Urothelium cell line (cell line): ENCODE results near the gene REEP6.
"Not testable (repeated sequence)": the region's sequence is repeated elsewhere in the genome, so short reads cannot be mapped to it uniquely, and the experiment has no call there.

Source experiments
- DNase-seq: peaks from one replicate; pipeline ENCODE4 v3.0.0; 2011; ENCODE audit warnings: low spot score, mixed read lengths
- FAIRE-seq: peaks from 2 replicates; lab custom pipeline; 2011; peaks lifted over from hg19 to GRCh38; lab: Jason Lieb, UNC

REEP6 gene

DNA sequence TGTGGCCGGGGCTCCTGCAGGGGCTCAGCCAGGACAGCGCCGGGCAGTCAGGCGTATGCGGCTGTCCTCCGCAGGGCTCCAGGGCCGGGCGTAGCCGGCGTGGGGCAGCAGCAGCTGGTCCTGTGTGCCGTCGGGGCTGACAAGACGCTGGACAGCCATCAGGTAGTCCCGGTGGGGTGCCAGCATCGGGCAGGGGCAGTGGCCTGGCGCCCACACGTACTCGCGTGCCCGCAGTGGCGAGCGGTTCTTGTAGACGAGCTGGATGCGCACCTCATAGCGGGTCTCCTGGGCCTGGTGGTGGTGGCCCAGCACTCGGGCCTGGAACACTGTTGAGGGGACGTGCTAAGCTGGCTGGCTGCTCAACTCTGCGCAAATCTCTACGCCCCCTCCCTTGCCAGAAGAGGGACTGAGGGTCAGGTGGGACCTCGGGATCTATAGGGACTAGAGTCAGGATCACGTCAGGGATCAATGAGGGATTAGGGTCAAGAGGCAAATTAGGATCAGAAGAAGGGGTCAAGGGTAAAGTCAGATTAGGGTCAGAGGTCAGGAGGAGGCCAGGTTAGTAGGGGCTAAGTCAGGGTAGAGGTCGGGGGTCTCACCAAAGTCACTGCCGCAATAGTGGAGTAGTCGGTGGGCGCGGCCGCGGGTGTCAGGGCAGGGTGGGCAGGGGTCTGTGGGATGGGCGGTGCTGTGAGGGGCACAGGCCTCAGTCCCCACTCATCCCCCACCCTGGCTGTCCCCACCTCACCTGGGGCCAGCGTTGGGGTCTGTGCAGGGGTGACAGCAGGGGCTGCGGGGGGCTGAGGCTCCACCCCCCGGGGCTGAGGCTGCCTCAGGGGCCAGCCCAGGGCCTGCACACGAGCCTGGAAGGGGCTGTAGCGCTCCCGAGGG, 15.3 kb downstream of the REEP6 start:
- FAIRE-seq: no peak

DNA sequence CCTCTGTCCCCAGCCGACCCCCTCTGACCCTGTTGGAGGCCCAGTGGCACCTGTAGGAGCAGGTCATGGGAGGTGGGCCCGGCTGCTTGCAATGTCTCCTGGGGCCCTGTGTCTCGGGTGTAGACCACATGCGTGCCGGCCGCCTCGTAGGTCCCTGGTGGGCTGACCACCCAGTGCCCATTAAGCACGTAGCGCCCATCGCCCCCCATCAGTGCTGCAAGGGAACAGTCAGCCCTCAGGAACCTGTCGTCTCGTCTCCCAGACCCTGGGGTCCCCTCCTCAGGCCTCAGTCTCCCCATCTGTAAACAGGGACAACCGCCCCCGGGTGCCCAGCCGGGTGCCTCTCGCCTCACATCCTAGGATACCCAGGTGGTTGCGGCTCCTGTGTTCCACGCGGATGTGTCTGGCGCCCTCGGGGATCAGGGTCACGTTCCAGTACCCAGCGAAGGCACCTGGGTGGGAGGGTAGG, 16.2 kb downstream of the REEP6 start:
- DNase-seq (no peak), FAIRE-seq (no peak)

More for the DNA sequence above, 15.3 kb downstream of the REEP6 start:
- DNase-seq: no peak

- DNase-seq (peak; percentile 94), FAIRE-seq (peak; percentile 74)
Observed at GRCh38 chr19:1507763-1508506, 17.0 kb downstream of the REEP6 start.

GRCh38 chr19:1508507-1508856, 17.5 kb downstream of the REEP6 start:
- no peak for FAIRE-seq
- no peak for DNase-seq

- no peak for DNase-seq
- FAIRE-seq: no peak
Observed at GRCh38 chr19:1509602-1510441, 18.8 kb downstream of the REEP6 start.

GRCh38 chr19:1510442-1510806, 19.4 kb downstream of the REEP6 start:
- DNase-seq: no peak
- no peak for FAIRE-seq

- FAIRE-seq: no peak
- no peak for DNase-seq
Observed at GRCh38 chr19:1510807-1511206, 19.8 kb downstream of the REEP6 start.

- no peak for FAIRE-seq
- no peak for DNase-seq
Observed at GRCh38 chr19:1511318-1512317, 20.6 kb downstream of the REEP6 start.

- FAIRE-seq (no peak), DNase-seq (peak; percentile 60)
Observed at GRCh38 chr19:1512671-1513498, 21.9 kb downstream of the REEP6 start, which contains the start of gene ADAMTSL5. ADAMTSL5 (minus strand) TSS chr19:1513019; CDS start chr19:1510943, 2,076 bp downstream.

DNA sequence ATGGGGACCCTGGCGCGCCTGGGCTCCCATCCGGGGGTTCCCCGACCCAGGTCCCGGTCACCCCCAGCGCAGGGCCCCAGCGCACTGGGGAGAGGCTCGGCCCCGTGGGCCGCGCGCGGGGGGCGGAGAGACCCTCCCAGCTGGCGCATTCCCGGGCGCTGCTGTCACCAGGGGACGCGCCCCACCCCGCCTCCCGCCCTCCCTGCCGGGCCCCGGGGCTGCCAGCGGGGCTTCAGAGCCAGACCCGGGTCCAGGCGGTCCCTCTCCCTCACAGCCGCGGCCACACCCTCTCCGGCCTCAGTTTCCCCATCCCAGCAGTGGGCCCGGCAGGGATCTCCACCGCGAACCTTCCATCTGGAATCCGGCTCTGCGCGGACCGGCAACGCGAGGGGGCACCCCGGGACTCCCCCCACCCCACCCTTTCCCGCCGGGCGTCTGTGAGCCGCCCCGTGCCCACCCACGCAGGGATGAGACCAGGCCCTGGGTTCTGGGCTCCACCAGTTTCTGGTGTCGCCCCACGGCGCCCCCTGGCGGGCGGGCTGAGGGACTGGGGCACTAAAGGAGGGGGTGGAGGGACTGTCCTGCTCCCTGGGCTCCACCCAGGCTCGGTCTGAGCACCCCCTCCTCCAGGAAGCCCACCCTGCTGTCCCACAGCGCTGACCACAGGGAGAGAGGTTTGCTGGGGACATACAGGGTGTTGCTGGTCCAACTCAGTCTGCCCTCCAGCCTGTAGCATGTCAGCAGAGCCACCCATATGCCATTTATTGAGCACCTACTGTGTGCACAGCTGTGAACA, 22.7 kb downstream of the REEP6 start:
- FAIRE-seq: no peak
- DNase-seq: peak; percentile 76

- no peak for FAIRE-seq
Observed at GRCh38 chr19:1514295-1514661, 23.3 kb downstream of the REEP6 start.

DNA sequence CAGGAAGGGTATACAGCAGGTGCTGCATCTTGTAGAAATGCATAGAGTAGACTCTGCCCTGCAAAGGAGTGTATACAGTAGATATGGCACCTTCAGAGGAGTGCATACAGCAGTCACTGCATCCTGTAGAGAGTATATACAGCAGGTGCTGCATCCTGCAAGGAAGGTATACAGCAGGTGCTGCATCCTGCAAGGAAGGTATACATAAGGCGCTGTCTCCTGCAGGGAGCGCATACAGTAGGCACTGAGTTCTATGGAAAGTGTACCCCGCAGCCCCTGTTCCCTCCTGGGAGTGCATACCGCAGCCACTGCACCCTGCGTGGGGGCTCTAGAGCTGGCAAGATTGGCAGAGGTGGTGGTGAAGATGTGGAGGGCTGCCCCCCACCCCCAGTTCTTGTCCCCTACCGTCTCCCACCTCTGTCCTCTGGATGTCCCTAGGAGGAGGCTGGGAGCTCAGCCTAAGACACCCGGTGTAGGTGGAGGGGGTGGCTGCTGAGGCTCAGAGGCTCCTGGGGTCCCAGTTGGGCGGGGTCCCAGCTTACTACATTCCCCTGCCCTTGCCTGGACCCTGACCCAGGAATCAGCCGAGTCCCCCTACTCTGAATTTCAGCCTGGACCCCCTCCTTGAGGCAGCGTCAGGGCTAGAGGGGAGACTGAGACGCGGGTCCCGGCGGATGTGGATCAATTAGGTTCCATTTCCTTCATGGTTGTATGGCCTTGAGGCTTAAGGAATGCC, 24.2 kb downstream of the REEP6 start:
- no peak for FAIRE-seq
- DNase-seq: no peak

More at GRCh38 chr19:1514295-1514661, 23.3 kb downstream of the REEP6 start:
- DNase-seq: no peak

- DNase-seq: no peak
- FAIRE-seq: no peak
Observed at GRCh38 chr19:1516395-1516753, 25.4 kb downstream of the REEP6 start.

DNA sequence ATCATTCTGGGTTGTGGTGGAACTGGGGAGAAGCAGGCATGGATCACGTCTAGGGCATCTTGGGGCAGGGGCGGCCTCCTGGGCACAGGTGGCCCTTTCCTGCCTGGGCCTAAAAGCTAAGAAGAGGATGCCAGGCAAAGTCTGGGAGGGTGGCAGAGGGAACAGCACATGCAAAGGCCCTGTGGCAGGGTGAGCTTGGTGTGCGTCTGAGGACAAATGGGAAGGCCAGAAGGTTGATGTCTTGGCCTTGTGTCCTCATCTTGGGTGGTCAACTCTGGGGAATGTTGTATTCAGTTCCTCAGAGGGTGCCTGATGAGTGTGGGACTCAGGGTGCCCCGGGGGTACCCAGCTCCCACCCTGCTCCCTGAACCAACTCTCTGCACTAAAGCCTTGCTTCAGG, 27.5 kb downstream of the REEP6 start:
- no peak for DNase-seq
- FAIRE-seq: no peak

- FAIRE-seq, DNase-seq: not testable (repeated sequence)
Observed at GRCh38 chr19:1519802-1520201, 28.8 kb downstream of the REEP6 start.

DNA sequence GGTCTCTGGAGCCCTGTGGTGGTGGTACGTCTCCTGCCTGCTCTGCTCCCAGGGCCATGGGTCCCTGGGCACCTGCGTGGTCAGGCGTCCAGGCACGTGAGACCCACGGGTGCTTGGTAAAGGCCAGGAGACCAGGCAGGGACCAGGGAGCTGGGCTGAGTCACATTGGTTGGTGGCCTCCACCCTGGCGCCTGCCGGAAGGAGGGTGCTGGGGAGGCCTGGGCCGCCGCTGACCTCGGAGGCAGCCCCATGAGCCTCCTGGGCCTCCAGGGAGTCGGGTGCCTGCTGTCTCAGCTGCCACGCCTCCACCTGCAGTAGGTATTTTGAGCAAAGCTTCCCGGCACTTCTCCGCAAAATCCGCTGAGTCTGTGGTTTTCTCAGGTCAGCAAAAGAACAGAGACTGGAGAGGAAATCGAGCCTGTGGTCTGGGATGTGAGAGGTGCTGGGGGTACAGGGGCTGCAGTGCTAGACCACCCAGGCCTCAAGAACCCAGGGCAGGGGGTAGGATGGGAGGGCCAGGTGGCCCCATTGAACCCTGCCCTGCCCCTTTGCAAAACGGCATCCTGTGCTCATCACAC, 29.3 kb downstream of the REEP6 start:
- FAIRE-seq (no peak), DNase-seq (no peak)

- FAIRE-seq: no peak
- no peak for DNase-seq
Observed at GRCh38 chr19:1521636-1522035, 30.7 kb downstream of the REEP6 start.
